ENCODE measurements around the gene SERAC1.

The SERAC1 gene

DNA sequence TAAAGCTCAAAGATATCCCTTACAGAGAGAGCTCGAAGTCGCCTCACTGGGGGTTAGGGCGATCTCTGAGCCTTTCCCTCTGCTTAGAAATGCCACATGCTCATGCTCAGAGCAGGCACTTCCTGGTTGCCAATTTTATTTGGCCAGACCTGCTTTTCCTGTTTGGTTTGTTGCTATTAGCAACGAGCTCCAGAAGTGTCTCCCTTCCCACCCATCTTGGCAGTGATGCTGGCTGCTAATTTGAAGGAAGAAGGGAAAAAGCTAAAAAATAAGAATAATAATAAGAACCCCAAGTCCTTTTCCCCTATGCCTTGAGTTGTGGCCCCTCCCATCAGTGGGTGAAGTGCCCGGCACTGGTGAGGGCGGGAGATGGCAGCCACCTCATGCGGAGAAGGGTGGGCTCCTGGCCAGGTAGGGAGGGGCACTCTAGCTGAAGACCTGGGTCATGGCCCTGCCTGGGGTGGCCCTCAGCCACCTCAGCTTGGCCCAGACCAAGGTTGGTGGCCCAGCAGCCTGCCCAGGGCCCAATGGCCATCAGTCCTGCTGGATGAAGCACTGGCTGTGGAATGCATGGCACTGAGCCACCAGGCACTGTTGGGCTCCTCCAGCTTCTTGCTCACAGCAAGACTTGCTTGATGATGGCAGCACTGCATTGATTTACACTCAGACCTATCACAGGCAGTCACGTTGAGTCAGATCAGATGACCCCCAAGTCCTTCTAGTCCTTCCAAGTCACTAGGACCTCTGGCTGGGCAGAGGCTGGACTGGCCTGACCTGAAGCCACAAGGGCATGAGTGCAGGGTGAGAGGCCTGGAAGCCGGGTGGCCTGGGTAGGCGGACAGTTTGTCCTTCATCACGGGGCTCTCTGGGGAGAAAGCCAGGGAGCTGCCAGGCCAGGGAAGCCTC lies 107.4 kb downstream of the SERAC1 start:
- no peaks in the 10 kb centered on the region for H3K9me3 ChIP-seq (ENCODE audit: control insufficient read depth, insufficient read depth, low read length)
- no peak overlapping the region for H3K9ac ChIP-seq (ENCODE audit: low read depth, low read length)
- H3K36me3 ChIP-seq (ENCODE audit: control insufficient read depth, insufficient read depth, low read length), result no peaks in the 10 kb centered on the region
- H3K27me3 ChIP-seq (ENCODE audit: control insufficient read depth, insufficient read depth, low read length), result no peaks in the 10 kb centered on the region
- no peaks in the 10 kb centered on the region for H3K4me1 ChIP-seq (ENCODE audit: control insufficient read depth, insufficient read depth, low read length)
- no peak overlapping the region for H3K4me3 ChIP-seq (ENCODE audit: low read depth, low read length)
